Heart right ventricle (tissue), 16 donors: Measurements from ENCODE around the gene ASPN. TPM values are rescaled to one million over a fixed set of nuclear protein-coding genes. Genes with fewer than 3 reads are reported as not detected.

Experiments used
- ATAC-seq, 8 donors: fragments of 200-7000 bp; cut with Tn5 transposase; one replicate each; pipeline ENCODE4 v1.9.1; 2020; ENCODE audit warnings: mild to moderate bottlenecking in 8 of 8, moderate library complexity in 8 of 8, moderate number of reproducible peaks in 1 of 8
- DNase-seq, 2 donors: peaks; one replicate each; pipeline ENCODE4 v3.0.0-alpha.2; 2020
- H3K27ac ChIP-seq, 10 donors: fragments of 200-600 bp; sonication (generic) in 2 of 10; one replicate each; pipeline versions ENCODE4 v1.5.0 to v1.8.0; 2020 to 2022; ENCODE audit warnings: mild to moderate bottlenecking in 3 of 10
- H3K27me3 ChIP-seq, 7 donors: fragments of 200-600 bp; one replicate each; pipeline ENCODE4 v1.8.0; 2021 to 2022; ENCODE audit warnings: mild to moderate bottlenecking in 2 of 7
- H3K36me3 ChIP-seq, 9 donors: fragments of 200-600 bp; sonication (generic) in 1 of 9; one replicate each; pipeline versions ENCODE4 v1.5.0 to v1.8.0; 2020 to 2022; ENCODE audit warnings: mild to moderate bottlenecking in 2 of 9
- H3K4me1 ChIP-seq, 9 donors: fragments of 200-600 bp; sonication (generic) in 1 of 9; one replicate each; pipeline versions ENCODE4 v1.5.0 to v1.8.0; 2020 to 2022; ENCODE audit warnings: mild to moderate bottlenecking in 4 of 9
- H3K4me3 ChIP-seq, 10 donors: fragments of 200-600 bp; sonication (generic) in 2 of 10; one replicate each; pipeline versions ENCODE4 v1.5.0 to v1.8.0; 2020 to 2022; ENCODE audit warnings: mild to moderate bottlenecking in 7 of 10, moderate library complexity in 2 of 10
- H3K9me3 ChIP-seq, 11 donors: fragments of 200-600 bp in 10 of 11; sonication (generic) in 2 of 11; one replicate each; pipeline versions ENCODE4 v1.5.0 to v1.8.0; 2013 to 2022; ENCODE audit warnings: mild to moderate bottlenecking in 2 of 11, control low read depth in 1 of 11, moderate library complexity in 1 of 11
- WGBS, 2 donors: extraction: QIAGEN DNeasy Blood & Tissue Kit; methylation state at CpG; one replicate each; pipeline ENCODE4 v1.1.7; 2013; ENCODE audit warnings: inconsistent platforms in 1 of 2; 5-methylcytosine and 5-hydroxymethylcytosine counted together
- intact Hi-C, 10 donors: fragments of 100-400 bp; cut with DNase I; formaldehyde crosslinking; loops; one replicate each; pipeline versions ENCODE4 v1.11.1 to v1.14.2; 2022
- polyA plus RNA-seq, 2 donors: library from polyadenylated mRNA; stranded (reverse); fragments of 200-250 nt; gene quantifications; one replicate each; pipeline ENCODE4 v1.2.3, GENCODE V29; 2013
- total RNA-seq, 10 donors: library from RNA; stranded (reverse); fragmentation: NEBNext Ultra II Directional in 3 of 10; extraction: Animal tissue kit (Norgen Biotek cat#: 25700) in 3 of 10; gene quantifications; one replicate each; pipeline versions ENCODE4 v1.2.1 to v1.2.4, GENCODE V29; 2021 to 2023
- TF ChIP-seq, protein P1 (sequence below), 9 donors: fragments of 200-600 bp; sonication (generic) in 2 of 9; IDR thresholded peaks; one replicate each; pipeline versions ENCODE4 v1.5.0 to v1.8.0; 2021 to 2022; ENCODE audit warnings: antibody characterized with exemption in 9 of 9, mild to moderate bottlenecking in 5 of 9, moderate library complexity in 1 of 9
- donor health status: Arrhythmogenic right ventricular cardiomyopathy.
- donor health status: ischemic (EF 13 %, LVEDD 7.1; RV severe dilation, severe dysfunction).
- donor health status: healthy with polysubstance abuse.
- donor health status: DM: no; HTN: yes; CAD: no.
- donor health status: DM: no; HTN: no; CAD: no.
- donor health status: ischemic (EF 25% LVEDD 6.9; RV normal size, moderate dysfunction).
- donor health status: ischemic (EF 25% LVEDD 5.7; RV mildly dilated, moderate dysfunction).
- donor health status: healthy.
- donor health status: DM: yes; HTN: yes; CAD: no.
- donor health status: Ischemic cardiomyopathy.
- donor health status: ischemic (EF 35%, LVEDD 5.7; RV mildly dilated, moderate dysfunction).
- donor health status: nonischemic (EF 11% LVEDD 7.7; RV severe dilation, severe dysfunction).
- donor health status: DM: yes; HTN: yes; CAD: no.
- donor health status: PGD.
- donor health status: ischemic (EF 29% LVEDD 5.4; RV normal size, mild dysfunction).
- donor health status: nonischemic (EF 23%, LVEDD 6.1; RV moderate dilation, normal function).

Gene ASPN
- total and polyA plus RNA-seq, 12 donors, result 2.3 to 29.6 (median 16.9) TPM

- peak overlapping the region in 1 of 10 donors; percentile 14 for H3K27ac ChIP-seq
- peaks cover 0 to 24% (median 5%) of the 10 kb centered on the region in 9 donors for H3K4me1 ChIP-seq
- WGBS, 2 donors, result 67 to 71% methylated on average over 10 of the region's 10 CpGs
- no peak for DNase-seq
- intact Hi-C loops, result loop anchor here in 1 of 10 donors (2.0 kb wide), 1 partner anchor 14 kb away; no protein-coding TSS in a partner anchor
- no peak overlapping the region for H3K4me3 ChIP-seq
- no peaks in the 10 kb centered on the region for H3K9me3 ChIP-seq
- no peak for ATAC-seq
- no peaks in the 10 kb centered on the region for H3K27me3 ChIP-seq
- TF ChIP-seq, protein P1, sequence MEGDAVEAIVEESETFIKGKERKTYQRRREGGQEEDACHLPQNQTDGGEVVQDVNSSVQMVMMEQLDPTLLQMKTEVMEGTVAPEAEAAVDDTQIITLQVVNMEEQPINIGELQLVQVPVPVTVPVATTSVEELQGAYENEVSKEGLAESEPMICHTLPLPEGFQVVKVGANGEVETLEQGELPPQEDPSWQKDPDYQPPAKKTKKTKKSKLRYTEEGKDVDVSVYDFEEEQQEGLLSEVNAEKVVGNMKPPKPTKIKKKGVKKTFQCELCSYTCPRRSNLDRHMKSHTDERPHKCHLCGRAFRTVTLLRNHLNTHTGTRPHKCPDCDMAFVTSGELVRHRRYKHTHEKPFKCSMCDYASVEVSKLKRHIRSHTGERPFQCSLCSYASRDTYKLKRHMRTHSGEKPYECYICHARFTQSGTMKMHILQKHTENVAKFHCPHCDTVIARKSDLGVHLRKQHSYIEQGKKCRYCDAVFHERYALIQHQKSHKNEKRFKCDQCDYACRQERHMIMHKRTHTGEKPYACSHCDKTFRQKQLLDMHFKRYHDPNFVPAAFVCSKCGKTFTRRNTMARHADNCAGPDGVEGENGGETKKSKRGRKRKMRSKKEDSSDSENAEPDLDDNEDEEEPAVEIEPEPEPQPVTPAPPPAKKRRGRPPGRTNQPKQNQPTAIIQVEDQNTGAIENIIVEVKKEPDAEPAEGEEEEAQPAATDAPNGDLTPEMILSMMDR (IDR thresholded peaks at IDR 0.05), result no peak
- peaks cover 0 to 22% (median 0%) of the 10 kb centered on the region in 9 donors for H3K36me3 ChIP-seq
Measured at GRCh38 chr9:92522983-92523970, 41.0 kb upstream of the ASPN start.

GRCh38 chr9:92520837-92521236 is 38.5 kb upstream of the ASPN start:
- DNase-seq, result no peak
- WGBS, 2 donors, result 96% methylated on average over 2 of the region's 2 CpGs

DNA sequence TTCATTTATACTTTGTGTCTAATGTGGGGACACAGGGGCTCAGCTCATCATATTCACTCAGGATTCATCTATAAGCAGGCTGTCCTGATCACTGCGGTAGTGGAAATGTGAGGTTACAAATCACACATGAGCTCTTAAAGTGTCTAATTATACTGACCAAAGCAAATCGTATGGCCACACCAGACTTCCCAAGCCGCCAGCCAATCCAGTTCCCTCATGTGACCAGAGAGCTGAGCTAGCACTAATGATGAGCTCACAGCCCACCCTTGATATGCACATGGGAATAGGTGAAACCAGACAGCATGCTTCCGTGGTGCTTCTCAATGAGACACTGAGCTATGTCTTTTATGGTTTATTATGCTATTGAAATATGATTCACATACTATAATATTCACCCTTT is 35.9 kb upstream of the ASPN start:
- intact Hi-C loops, result no loop called here
- H3K27me3 ChIP-seq, result no peaks in the 10 kb centered on the region

More at GRCh38 chr9:92520837-92521236, 38.5 kb upstream of the ASPN start:
- ATAC-seq, result no peak
- H3K4me3 ChIP-seq, result no peak overlapping the region
- H3K36me3 ChIP-seq, result peaks cover 0 to 43% (median 0%) of the 10 kb centered on the region in 9 donors
- intact Hi-C loops, result no loop called here
- TF ChIP-seq, protein P1 (IDR thresholded peaks at IDR 0.05), result no peak
- H3K4me1 ChIP-seq, result peaks cover 0 to 12% (median 0%) of the 10 kb centered on the region in 9 donors
- H3K27ac ChIP-seq, result no peak overlapping the region
- no peaks in the 10 kb centered on the region for H3K9me3 ChIP-seq
- H3K27me3 ChIP-seq, result no peaks in the 10 kb centered on the region

GRCh38 chr9:92517046-92517445 is 34.7 kb upstream of the ASPN start:
- Histone ChIP-seq H3K36me3 (peaks cover 0 to 53% (median 3%) of the 10 kb centered on the region in 9 donors), H3K27me3 (no peaks in the 10 kb centered on the region), H3K27ac (no peak overlapping the region), H3K4me1 (peaks cover 0 to 13% (median 6%) of the 10 kb centered on the region in 9 donors), H3K9me3 (no peaks in the 10 kb centered on the region), H3K4me3 (no peak overlapping the region)
- 78 to 85% methylated on average over 3 of the region's 3 CpGs for WGBS, 2 donors
- DNase-seq, result no peak
- TF ChIP-seq, protein P1 (IDR thresholded peaks at IDR 0.05), result no peak
- intact Hi-C loops, result no loop called here
- no peak for ATAC-seq

More for the DNA sequence above, 35.9 kb upstream of the ASPN start:
- TF ChIP-seq, protein P1 (IDR thresholded peaks at IDR 0.05), result no peak
- Histone ChIP-seq H3K4me3 (no peak overlapping the region), H3K9me3 (no peaks in the 10 kb centered on the region), H3K27ac (no peak overlapping the region), H3K4me1 (peaks cover 0 to 9% (median 5%) of the 10 kb centered on the region in 9 donors), H3K36me3 (peaks cover 0 to 53% (median 3%) of the 10 kb centered on the region in 9 donors)
- DNase-seq (no peak), ATAC-seq (no peak)
- 89 to 90% methylated on average over 4 of the region's 4 CpGs for WGBS, 2 donors
